Keratinocyte (primary cell): ENCODE measurements around the gene RASD1.

Experiments
- EZH2 ChIP-seq: IDR thresholded peaks from one replicate; pipeline ENCODE4 v1.6.1; 2012; ENCODE audit warnings: inconsistent platforms, mild to moderate bottlenecking, low read length, moderate library complexity
- TF ChIP-seq, protein P1 (sequence below), 3 experiments: IDR thresholded peaks in 1 of 3; conservative IDR thresholded peaks in 1 of 3; optimal IDR thresholded peaks in 1 of 3; 2 replicates in 2 of 3; 3 replicates in 1 of 3; pipeline versions ENCODE3 to v1.5.1; 2011; ENCODE audit warnings: low read length in 3 of 3, mild to moderate bottlenecking in 3 of 3, moderate library complexity in 2 of 3, control low read depth in 1 of 3, inconsistent platforms in 1 of 3; ENCODE audit not compliant: insufficient read depth in 2 of 3; ENCODE audit errors: extremely low read depth in 1 of 3

DNA sequence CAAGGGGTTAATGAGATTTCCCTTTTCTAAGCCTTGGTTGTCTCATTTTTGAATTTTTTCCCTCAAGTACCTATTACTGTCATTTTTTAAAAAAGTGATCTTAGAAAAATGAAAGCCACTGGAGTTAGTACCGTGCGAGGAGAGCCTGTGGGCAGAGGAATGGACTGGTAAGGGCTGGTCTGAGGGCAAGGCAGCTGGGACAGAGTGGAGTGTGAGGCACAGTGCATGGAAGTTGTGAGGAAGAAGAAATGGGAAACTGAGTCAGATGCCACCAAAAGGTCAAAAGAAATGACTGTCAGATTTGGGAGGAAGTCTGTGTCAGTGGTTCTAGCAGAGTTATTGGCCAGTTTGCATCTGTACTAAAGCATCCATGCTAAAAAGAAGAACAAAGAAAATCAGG is 8.2 kb downstream of the RASD1 start:
- TF ChIP-seq, protein P1, sequence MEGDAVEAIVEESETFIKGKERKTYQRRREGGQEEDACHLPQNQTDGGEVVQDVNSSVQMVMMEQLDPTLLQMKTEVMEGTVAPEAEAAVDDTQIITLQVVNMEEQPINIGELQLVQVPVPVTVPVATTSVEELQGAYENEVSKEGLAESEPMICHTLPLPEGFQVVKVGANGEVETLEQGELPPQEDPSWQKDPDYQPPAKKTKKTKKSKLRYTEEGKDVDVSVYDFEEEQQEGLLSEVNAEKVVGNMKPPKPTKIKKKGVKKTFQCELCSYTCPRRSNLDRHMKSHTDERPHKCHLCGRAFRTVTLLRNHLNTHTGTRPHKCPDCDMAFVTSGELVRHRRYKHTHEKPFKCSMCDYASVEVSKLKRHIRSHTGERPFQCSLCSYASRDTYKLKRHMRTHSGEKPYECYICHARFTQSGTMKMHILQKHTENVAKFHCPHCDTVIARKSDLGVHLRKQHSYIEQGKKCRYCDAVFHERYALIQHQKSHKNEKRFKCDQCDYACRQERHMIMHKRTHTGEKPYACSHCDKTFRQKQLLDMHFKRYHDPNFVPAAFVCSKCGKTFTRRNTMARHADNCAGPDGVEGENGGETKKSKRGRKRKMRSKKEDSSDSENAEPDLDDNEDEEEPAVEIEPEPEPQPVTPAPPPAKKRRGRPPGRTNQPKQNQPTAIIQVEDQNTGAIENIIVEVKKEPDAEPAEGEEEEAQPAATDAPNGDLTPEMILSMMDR (optimal IDR thresholded peaks at IDR 0.05 in 1 of 3, IDR thresholded peaks at IDR 0.05 in 1 of 3, conservative IDR thresholded peaks at IDR 0.05 in 1 of 3; ENCODE audit: extremely low read depth in 1 of 3, insufficient read depth in 2 of 3, low read length in 3 of 3) = no peak
- TF ChIP-seq EZH2 = no peak
